Measurements from ENCODE around the gene SRA1. TPM values are rescaled to one million over a fixed set of nuclear protein-coding genes. Genes with fewer than 3 reads are reported as not detected.
A peak's percentile ranks its signal among the peaks of the same experiment; 100 is the strongest.

The SRA1 gene
- total RNA-seq, 1 donor from 2014 or later: 25.7 TPM

DNA sequence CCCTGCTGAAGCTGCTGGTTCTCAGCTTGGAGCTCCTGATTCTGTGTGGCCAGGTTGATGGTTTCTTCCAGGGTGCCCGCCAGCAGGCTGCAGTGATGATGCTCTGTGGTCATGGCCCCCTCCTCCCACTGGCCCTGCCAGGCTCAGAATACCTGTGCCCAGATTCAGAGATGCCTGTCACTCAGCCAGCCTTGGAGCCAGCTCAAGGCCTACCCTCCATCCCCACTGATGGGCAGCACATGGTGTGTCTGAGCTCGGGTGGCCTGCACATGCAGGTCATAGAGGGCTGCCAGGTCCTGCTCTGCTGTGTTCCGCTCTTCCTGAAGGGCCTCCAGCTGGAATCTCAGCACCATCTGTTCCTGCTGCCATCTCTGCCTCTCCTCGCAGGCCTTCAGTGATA lies 12.8 kb upstream of the SRA1 start:
- no peak for DNase-seq

DNA sequence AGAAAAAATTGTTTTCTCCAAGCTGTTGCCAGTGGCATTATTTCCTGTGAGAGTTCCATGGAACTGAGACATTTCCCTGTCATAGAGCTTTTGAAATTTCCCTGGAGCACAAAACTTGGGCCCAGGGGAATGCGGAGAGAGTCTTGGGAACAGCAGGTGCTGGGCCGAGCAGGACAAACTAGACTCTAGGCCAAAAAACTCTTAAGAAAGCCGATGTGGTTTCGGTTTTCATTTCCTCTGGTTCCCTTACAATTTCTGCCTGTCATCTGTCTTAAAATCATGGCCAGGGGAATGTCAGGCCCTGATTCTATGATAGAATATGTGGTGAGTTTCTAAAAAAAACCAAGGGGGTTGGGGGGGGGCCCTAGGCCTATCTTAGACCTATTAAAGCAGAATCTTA lies 11.9 kb upstream of the SRA1 start:
- no peak for DNase-seq

DNA sequence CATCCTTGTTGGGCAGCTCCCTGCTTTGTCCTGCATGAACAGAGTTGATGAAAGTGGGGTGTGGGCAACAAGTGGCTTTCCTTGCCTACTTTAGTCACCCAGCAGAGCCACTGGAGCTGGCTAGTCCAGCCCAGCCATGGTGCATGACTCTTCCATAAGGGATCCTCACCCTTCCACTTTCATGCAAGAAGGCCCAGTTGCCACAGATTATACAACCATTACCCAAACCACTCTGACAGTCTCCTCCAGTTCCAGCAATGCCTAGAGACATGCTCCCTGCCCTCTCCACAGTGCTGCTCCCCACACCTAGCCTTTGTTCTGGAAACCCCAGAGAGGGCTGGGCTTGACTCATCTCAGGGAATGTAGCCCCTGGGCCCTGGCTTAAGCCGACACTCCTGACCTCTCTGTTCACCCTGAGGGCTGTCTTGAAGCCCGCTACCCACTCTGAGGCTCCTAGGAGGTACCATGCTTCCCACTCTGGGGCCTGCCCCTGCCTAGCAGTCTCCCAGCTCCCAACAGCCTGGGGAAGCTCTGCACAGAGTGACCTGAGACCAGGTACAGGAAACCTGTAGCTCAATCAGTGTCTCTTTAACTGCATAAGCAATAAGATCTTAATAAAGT lies 11.3 kb upstream of the SRA1 start:
- no peak for DNase-seq

DNA sequence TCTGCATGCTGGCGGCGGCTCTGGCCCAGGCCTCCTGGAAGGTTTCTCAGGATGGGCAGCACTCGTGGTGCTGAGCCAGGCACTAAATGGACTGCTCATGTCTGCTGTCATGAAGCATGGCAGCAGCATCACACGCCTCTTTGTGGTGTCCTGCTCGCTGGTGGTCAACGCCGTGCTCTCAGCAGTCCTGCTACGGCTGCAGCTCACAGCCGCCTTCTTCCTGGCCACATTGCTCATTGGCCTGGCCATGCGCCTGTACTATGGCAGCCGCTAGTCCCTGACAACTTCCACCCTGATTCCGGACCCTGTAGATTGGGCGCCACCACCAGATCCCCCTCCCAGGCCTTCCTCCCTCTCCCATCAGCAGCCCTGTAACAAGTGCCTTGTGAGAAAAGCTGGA lies 10.6 kb upstream of the SRA1 start:
- DNase-seq: no peak

DNA sequence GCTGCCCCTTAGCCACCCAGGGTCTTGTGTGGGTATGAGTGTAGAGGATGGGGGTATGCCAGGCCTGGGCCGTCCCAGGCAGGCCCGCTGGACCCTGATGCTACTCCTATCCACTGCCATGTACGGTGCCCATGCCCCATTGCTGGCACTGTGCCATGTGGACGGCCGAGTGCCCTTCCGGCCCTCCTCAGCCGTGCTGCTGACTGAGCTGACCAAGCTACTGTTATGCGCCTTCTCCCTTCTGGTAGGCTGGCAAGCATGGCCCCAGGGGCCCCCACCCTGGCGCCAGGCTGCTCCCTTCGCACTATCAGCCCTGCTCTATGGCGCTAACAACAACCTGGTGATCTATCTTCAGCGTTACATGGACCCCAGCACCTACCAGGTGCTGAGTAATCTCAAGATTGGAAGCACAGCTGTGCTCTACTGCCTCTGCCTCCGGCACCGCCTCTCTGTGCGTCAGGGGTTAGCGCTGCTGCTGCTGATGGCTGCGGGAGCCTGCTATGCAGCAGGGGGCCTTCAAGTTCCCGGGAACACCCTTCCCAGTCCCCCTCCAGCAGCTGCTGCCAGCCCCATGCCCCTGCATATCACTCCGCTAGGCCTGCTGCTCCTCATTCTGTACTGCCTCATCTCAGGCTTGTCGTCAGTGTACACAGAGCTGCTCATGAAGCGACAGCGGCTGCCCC lies 10.0 kb upstream of the SRA1 start:
- DNase-seq: no peak

DNA sequence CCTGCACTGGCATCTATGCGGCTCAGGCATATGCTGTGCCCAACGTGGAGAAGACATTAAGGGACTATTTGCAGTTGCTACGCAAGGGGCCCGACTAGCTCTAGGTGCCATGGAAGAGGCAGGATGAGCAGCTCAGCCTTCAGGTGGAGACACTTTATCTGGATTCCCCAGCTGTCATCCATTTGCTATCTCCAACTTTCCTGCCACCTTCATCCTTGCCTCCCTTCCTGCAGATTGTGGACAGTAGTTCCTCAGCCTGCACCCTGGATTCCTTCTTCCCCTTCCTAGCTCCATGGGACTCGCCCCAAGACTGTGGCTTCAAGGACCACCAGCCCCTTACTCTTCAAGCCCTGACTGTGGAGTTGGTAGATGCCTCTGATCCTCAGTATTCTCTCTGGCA lies 9.4 kb upstream of the SRA1 start:
- no peak for DNase-seq

DNA sequence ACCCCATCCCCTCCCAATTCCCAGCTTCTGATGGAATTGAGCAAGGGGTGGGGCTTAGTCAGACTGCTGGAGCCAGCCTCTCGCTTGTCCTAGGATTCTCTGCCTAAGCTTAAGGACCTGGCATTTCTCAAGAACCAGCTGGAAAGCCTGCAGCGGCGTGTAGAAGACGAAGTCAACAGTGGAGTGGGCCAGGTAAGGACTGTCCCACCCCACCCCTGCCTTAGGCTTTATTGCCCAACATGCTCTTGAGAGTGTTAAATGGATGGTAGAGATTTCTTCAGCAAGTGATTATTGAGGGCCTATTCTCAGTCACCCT lies 8.5 kb upstream of the SRA1 start:
- DNase-seq: no peak

DNA sequence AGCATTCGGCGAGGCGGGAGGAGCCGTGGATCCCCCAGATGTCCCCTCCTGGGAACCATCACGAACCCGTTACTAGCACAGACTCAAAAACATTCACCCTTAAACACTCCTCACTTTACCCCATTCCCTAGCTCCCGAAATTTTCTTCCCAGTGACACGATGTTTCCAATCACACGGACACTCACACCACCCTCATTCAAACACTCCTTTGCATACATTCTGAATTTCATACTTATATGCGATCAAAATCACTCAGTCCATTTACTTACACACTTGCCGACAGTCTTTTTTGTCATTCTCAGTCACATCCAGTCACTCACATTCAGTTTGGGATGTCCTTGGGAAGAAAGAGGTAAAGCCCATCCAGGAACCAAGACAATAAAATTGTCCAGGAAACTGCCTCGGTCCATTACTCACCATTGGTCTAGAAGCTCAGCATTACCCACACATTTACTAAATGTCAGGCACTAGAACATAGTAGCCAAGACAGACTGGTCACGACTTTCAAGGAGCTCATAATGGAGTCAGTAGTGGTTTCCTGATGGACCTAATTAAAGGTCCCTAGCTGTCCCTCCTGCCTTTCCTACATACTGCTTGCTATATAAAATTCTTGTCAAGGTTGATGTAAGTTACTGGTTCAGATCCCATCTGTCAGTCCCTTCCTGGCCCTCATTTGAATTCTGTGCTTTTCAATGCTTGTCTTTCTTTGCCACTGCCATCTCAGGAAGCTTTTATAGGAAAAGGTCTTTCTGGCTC lies 7.9 kb upstream of the SRA1 start:
- DNase-seq: peak; percentile 62

DNA sequence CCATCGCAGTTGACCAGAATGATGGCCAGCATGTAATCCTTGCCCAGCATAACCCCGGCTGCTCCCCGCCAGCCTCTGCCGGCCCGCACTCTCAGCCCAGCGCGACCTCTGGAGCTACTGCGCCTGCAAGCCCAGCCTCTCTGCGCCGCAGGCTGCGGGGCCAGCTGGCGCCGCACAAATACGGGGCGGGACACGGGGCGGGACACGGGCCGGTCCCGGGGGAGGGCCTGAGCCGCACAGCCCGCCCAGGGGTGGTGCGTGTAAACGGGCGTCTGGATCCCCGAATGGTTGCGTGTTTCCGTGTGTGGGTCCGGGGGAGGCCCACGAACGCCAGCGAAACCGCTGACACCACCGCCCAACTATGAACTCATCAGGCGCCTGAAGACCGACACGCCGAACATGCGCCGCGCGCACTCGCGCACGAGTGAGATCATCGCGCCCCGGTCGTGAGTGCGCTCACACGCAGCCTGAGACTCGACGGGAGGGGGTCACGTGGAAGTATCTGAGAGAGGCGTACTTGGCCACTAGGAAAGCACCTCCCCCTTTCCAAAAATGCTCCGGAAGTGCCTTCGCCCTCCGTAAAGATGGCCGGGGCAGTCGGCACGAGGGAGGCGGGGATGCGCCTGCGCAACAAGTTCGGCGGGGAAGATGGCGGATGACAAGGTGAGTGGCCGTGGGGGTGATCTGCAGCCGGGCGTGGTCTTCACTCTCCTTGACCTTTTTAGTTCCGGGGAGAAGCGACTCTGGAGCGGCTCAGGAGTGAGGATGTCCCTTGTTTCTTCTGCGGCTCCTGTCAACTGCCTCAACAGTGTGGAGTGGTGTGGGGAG lies 7.1 kb upstream of the SRA1 start, which contains the start of the genes APBB3 and SLC35A4:
Gene APBB3 (minus strand): TSS at position 403 of the 828 bp plus-strand sequence. CDS start 353 bp downstream, at position 50.
Gene SLC35A4 (plus strand): TSS at position 633 of the 828 bp plus-strand sequence. CDS start 2,342 bp downstream, outside the sequence.
- peak; percentile 99 for DNase-seq

DNA sequence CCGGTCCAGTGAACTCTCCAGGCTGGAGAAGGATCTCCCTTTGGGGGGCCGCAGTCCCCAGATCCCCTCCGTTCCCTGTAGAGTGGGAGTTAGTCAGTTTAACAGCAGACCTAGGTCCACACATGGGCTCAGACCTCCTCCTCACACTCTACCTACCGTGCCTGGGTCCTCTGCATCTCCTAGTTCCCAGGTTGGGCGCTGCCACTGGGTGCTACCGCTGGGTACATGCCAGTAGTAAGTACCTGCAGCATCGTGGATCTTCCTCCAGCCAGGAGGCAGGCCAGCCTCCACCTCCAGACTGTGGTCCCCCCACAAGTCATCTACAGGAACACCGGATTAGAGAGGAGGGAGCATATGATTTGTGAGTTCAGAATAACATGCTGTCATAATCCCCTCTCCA lies 6.3 kb upstream of the SRA1 start:
- DNase-seq: no peak

DNA sequence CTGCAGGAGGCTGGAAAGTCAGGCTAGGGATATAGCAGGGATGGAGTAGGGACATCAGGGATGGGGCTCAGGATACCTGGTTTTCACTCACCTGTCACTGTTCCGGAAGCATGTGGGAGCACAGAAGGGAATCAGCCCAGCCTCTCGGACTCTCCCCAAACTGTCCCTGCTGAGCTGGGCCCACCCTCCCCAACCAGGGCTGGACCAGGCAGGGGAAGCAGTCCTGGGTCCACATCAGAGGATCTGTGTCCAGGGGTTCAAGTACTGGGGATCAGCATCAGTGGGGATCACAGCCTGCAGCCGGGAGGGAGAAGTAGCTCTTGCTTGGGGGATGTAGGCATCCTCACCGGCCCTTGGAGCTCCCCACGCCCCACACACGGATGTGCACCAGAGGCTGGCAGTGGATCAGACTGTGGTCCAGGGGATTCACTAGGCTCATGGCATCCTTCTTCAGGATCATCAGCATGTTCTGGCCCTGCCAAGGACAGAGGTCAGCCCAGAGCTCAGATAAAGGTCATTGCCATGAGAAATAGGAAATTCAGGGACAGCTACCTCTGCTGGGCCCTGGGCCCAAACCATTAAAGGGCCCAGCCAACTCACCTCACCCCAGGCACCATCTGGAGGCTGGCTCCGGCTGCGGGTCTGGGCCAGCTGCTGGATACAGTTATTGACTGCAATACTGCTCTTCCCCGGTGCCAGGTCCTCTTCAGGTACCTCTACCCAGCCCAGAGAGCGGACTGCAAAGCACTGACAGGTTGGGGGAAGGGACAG lies 4.7 kb upstream of the SRA1 start:
- DNase-seq: no peak

DNA sequence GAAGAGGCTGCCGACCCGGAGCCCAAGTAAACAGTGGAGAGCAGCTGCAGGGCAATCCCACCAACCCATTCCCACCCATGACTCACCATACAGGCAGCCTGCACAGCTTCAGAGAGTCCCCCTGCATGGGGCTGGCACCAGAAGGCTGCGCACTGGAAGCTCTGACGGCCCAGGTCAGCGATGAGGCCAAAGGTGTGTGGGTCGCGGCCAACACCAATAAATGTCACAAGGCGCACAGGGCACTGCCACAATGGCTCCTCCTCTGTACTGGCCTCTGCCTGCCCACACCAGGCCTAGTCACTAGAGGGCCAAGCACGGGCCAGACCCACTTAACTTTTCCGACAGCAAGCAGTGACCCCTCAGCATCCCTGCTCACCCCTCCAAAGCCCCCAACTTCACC lies 3.0 kb upstream of the SRA1 start:
- DNase-seq: no peak

DNA sequence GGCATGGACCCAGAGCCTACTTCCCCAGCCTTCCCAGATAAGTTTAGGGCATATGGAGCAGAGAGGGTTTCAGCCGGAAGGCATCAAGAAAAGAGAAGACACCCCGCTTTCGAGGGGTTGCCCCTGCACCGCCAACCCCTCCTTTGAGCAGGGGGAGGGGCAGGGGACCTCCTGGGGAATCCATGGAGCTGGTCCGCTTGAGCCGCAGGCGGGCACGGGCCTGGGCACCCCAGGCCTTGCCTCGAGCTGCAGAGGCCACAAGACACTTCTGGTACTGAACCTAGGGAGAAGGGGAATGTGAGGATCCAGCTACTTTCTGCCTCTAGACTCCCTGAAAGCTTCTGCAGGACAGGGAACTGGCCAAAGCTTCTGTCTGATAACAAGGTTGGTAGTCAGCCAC lies 1.3 kb upstream of the SRA1 start:
- no peak for DNase-seq

DNA sequence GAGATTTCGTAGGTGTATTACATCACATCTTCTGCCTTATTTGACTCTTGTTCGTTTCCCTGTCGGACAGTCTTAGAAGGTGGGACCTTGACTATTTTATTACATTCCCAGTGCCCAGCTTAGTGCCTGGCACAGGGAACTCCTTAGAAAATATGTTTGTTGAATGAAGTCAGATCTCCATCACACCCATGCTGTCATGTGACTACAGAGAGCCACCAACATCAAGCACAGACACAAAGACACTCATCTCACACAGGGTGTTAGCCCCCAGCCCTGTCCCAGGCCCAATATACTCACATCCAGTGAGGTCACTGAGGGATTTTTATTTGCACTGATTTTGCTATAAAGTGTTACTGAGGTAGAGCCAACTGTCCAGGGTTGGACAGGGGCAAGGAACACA lies 692 bp upstream of the SRA1 start:
- no peak for DNase-seq

DNA sequence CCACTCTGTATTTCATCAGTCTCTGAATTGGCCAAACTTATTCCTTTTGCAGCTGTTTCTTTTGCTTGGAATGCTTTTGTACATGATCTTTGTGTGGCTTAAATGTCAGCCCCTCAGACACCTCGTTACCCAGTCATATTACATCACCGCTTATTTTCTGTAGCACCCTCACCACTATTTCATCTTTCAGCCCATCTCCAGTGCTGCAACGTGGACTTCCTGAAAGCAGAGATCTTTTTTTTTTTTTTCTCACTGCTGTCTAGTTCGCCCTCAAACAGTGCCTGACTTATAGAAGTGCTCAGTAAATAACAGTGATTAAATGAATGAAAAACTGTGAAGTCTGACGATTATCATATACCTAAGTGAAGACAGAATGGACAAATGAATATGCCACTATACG lies 835 bp downstream of the SRA1 start:
- DNase-seq: peak; percentile 53

DNA sequence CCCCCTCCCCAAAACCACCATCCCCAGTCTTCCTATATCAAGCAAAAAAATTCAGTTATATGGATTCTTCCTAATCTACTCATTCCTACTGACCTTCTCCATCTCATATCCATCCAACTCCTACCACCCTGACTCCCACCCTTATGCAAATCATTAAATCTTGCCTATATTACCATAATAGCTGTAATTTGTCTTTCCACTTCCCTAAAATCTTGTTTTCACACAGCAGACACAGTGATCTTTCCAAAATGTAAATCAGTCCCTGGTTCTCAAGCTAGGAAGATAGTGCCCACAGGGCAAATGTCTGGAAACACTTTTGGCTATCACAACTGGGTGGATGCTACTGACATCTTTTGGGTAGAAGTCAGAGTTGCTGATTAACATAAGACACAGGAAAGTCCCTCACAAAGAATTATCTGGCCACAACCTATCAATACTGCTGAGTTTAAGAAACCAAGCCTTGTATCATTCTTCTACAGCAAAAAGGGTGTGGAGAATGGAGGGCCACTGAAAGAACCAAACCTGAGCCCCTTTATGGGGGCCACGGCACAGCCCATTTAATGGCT lies 1.4 kb downstream of the SRA1 start:
- DNase-seq: no peak

DNA sequence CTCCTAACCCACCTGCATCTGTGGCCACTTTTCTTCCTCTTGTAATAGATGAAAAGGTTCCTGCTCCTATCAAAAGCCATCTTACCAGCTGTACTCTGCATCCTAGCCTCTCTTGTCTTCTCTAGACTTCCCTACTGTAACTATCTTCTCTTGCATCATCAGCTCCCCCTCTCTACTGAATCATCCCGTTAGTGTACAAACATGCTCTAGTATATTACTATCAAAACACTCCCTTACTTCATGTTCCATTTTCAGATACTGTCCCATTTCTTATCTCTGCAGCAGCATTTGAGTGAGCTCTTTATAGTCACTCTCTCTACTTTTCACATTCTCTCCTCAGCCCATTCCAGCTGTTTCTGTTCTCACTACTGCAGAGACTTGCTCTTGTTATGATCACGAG lies 2.8 kb downstream of the SRA1 start:
- DNase-seq: no peak

DNA sequence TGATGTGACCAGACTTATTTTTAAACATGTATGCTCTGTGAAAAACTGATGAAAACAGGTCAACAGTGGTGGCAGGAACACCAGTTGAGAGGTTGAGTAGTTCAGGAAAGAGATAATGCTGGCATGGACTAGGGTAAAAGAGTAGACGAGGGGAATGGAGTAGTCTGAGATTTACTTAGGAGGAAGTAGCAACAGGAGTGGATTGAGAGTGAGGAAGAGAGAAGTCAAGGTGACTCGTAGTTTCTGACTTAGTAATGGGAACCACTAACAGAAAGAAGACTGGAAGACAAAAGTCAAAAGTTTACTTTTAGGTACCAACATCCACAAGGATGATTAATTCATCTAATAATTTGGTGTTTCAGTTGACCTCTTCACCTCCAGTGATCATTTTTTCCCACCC lies 3.6 kb downstream of the SRA1 start:
- no peak for DNase-seq

DNA sequence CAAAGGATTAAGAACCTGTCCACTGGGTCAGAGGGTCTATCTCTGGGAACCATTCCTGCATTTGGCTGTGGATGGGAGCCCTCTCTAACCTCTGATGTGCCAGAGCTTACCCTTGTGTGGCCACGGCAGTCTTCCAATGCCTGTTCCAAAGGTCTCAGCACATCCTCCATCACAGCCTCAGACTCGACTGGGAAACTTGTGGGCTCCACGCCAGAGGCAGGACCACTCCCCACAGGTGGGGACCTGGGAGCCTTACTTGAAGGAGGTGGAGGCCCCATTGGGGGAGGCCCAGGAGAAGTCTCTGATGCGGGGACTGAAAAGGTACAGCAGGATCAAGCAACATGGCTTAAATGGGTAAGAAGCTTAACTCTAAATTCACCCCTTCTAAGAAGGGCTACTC lies 5.4 kb downstream of the SRA1 start:
- DNase-seq: no peak

DNA sequence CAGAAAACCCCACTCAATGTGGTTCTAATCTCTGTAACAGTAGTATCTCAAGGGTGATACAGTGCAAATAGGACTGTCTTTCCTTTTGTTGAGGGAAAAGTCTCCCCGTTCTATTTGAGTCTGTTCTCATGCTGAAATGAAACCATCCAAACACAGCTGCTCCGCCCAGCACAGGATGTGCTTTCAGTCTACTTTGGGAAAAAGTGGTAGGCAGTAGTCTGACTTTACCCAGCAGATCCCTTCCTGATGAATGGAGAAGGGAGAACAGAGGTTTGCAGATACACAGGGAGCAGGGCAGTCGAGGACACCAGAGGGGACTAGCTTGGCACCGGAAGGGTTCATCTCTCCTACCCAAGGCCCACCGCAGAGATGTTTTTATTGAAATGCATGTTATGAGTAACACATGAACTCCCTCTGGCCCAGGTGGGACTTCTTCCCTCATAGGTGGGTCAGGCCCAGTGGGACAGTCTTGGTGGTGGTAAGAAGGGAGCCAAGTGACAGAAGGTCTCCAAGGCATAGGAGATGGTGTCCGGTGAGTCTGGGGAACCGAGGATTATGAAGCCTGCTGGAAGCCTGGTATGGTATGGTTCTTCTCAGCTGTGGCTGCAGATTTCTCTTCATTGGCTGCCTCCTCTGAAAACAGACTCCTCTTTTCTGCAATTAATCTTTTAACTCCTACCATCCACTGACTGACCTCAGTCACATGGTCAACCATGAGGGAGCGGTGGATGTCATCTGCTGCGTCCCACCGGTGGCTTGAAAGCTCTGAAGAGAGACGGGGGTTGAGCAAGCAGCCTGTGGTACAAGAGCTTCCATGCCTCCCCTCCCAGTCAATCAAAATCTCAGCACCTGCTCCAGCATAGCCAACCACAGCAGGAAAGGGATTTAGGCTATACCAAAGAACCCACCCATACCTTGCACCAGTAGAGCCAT lies 6.9 kb downstream of the SRA1 start:
- DNase-seq: no peak

Measured in dermis blood vessel endothelial cell (primary cell).